Stimulated activated CD8-positive, alpha-beta memory T cell treated with anti-CD3 and anti-CD28 coated beads, Interleukin-15, amount 100 ng/mL, for 1 hour (primary cell): ENCODE measurements around the gene FAM149B1.

ENCODE experiments used
- DNase-seq: peaks from one replicate; pipeline ENCODE4 v3.0.0-alpha.2; 2020; ENCODE audit warnings: low read depth

Gene FAM149B1

DNA sequence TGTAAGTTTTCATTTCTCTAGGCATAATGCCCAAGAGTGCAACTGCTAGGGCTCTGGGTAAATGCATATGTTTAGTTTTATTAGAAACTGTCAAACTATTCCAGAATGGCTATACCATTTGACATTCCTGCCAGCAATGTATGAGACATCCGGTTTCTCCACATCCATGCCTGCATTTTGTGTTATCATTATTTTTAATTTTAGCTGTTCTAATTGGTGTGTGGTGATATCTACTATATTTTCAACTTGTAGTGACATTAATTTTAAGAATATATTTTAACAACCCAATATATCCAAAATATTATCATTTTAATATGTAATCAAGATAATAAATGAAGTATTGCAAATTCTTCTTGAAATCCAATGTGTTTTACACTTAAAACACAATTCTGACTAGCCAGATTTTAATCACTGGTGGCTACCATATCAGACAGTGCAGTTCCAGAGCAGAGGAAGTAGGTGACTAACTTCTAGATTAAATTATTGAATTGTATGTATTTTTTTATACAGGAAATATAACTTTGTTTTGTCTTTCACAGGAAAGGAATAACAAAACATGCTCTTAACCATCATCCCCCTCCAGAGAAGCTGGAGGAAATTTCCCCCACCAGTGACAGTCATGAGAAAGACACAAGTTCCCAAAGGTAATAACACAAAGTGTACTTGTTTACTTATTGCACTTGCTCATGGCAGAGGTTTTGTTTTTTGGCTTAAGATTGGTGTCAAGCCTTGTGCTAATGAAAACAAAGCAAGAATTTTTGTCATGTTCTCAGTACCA lies 6.4 kb downstream of the FAM149B1 start:
- no peak for DNase-seq

DNA sequence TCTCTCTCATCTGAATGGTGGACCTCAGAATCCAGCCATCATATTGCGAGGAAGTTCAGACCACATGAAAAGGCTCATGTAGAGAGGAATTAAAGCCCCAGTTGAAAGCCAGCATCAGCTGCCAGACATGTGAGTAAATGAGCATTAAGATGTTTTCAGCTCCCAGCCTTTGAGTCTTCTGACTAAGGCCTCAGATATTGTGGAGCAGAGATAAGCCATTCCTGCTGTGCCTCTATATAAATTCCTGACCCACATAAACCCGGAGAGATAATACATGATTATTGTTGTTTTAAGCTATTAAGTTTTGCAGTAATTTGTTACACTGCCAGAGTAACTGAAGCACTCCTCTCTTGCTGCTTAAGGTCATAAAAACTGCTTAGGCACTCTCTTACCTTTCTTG lies 14.6 kb downstream of the FAM149B1 start:
- DNase-seq: no peak

DNA sequence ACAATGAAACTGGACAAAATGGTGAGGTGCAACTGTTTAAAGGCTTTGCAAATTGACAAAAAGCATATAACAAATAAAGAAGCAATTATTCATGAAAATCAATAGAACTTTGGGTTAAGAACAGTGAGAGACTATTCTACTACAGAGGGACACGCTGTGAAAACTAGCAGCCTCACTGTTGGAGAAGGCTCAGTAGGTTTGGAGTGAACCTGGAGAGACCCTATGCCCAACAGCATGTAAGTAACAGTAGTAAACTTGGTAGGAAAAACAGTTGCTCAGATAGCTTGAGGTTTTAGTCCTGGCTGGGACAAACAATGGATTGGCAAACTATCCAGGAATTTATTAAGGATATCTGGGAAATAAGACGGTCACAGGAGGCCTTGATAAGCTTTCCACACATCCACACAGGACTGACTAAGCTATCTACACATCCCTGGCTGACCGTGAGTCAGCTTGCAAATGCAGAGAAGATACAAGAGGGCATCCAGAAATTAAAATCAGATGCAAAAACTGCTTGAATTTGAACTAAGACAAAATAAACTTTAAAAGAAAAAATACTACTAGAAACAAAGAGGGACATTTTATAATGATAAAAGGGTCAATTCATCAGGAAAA lies 15.9 kb downstream of the FAM149B1 start:
- no peak for DNase-seq

DNA sequence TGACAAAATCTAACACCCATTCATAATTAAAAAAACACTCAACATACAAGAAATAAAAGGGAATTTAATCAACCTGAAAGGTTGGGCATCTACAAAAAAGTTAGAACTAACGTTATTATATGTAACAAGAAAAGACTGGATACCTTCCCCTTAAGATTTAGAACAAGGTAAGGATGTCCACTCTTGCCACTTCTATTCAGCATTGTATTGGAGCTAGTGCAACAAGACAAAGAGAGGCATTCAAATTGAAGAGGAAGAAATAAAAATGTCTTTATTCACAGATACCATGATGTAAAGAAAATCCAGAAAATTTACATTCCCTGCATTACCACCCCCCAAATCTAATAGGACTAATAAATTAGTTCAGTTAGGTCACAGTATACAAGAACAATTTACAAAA lies 18.3 kb downstream of the FAM149B1 start:
- no peak for DNase-seq

DNA sequence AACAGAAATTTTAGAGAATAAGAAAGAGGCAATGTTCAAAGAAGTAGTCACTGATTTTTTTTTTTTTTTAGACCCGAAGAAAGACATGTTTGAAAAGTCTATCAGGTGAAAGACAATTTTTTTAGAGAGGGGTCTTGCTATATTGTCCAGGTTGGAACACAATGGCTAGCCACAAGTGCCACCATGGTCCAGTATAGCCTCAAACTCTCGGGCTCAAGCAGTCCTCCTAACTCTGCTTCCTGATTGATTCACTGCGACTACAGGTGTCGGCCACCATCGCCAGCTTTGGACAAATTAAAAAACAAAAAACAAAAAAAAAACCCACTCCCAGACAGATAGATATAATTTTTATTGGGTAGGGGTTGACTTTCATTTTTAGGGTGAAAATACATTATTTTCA lies 22.3 kb downstream of the FAM149B1 start:
- no peak for DNase-seq

DNA sequence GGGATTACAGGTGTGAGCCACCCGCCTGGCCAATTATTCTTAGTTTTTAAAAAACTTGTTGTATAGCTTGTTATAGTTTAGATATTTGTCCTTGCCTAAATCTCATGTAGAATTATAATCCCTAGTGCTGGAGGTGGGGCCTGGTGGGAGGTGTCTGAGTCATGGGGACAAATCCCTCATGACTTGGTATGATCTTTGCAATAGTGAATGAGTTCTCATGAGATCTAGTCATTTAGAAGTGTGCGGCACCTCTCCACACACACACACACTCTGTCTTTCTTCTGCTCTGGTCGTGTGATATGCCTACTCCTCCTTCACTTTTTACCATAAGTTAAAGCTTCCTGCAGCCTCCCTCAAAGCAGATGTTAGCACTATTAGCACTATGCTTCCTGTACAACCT lies 37.2 kb downstream of the FAM149B1 start:
- DNase-seq: no peak

DNA sequence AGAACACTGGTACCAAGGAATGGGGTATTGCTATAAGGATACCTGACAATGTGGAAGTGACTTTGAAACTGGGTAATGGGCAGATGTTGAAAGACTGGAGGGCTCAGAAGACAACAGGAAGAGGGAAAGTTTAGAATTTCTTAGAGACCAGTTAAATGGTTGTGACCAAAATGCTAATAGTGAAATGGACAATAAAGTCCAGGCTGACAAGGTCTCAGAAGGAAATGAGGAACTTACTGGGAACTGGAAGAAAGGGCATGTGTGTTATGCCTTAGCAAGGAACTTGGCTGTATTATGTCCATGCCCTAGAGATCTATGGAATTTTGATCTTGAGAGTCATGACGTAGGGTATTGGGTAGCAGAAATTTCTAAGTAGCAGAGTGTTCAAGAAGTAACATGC lies 38.0 kb downstream of the FAM149B1 start:
- DNase-seq: no peak

DNA sequence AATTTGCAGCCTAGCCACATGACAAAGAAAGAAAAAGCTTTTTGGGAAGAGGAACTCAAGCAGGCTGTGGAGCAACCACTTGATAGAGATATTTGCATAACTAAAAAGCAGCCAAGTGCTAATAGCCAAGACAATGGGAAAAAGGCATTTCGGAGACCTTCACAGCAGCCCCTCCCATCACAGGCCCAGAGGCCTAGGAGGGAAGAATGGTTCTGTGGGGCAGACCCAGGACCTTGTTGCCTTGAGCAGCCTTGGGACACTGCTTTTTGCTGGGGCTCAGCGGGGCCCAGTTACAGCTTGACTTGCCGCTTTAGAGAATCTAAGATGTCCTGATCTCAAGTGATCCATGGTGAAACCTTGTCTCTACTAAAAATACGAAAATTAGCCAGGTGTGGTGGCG lies 38.5 kb downstream of the FAM149B1 start:
- DNase-seq: no peak

DNA sequence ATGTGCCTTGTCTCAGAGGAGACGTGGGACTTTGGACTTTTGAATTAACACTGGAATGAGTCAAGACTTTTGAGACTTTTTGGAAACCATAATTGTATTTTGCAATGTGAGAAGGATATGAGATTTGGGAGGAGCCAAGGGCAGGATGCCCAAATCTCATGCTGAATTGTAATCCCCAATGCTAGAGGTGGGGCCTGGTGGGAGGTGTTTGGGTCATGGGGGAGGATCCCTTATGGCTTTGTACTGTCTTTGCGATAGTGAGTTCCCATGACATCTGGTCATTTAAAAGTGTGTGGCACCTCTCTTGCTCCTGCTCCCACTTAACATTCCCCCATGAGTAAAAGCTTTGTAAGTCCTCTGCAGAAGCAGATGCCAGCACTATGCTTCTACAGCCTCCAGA lies 40.0 kb downstream of the FAM149B1 start:
- DNase-seq: no peak

DNA sequence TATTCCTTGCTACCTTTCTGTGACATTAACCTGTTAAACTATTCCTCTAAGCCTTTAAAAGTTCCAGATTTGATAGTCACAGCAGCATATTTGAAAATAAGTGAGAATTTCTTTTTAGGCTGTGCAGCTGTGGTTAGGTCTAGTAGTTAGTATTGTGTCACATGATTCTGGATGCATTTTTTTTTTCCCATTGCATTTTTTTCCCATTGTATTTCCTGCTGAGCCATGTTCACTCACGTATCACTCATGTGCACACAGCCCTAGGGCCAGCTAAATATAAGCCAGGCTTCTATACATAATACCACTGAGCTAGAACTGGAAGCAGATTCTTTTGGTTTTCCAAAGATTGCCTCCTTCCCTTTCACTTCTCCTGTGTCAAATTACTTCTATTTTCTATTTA lies 41.8 kb downstream of the FAM149B1 start:
- no peak for DNase-seq

DNA sequence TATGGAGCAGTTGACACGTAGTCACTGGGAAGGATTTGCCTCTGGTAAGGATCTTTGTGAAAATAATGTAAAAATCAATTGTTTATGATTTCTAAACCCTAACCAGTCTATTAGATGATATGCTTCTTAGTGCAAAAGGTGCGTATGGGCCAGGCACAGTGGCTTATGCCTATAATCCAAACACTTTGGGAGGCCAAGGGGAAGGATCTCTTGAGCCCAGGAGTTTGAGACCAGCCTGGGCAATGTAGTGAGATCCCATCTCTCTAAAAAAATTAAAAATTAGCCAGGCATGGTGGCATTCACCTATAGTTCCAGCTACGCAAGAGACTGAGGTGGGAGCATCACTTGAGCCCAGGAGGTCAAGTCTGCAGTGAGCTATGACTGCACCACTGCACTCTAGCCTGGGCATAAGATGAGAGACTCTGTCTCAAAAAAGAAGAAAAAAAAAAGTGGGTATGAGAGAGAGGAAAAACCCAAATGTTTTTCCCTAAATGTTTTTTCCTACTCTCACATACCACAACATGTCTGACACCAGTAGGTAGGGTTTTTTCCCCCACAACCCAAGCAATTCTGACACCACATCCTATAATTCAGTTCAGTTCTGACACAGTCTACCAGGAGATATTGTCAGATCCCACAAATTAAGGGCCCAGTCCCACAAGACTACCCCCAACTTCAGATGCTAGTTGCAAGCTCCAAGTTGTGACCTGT lies 42.6 kb downstream of the FAM149B1 start:
- DNase-seq: no peak

DNA sequence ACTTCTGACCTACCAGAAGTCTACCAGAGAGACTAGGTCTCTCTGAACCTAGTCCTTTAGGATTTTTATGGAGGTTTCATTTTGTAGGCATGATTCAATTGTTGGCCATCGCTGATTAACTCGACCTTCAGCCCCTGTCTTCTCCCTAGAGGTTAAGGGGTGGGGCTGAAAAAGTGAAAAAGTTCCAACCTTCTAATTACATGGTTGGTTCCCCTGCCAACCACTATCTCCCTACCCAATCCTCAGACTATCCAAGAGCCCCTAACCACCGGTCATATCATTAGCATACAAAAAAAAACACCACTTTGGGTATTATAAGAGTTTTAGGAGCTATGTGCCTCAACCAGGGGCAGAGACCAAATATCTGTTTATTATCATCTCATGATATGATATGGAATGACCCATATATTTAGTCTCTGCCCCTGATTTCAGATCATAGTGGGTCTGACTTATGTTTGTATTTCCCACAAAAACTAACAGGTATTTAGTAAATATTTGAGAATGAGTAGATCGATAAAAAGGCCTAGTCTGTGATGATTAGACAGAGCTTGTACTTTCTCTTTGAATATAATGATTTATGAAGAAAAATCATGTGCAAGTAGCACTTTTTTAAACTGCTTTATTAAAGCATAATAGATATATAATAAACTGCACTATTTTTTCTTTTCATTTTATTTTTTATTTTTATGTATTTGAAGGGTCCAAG lies 43.3 kb downstream of the FAM149B1 start:
- no peak for DNase-seq

DNA sequence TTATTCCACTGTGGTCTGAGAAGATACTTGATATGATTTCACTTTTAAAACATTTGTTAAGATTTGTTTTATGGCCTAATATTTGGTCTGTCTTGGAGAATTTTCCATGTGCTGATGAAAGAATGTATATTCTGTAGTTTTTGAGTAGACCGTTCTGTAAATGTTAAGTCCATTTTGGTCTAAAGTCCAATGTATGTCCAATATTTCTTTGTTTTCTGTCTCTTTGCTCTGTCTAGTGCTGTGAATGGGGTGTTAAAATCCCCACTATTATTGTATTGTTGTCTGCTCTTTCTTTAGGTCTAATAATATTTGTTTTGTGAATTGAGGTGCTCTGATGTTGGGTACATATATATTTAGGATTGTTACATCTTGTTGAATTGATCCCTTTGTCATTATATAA lies 47.8 kb downstream of the FAM149B1 start:
- DNase-seq: no peak

DNA sequence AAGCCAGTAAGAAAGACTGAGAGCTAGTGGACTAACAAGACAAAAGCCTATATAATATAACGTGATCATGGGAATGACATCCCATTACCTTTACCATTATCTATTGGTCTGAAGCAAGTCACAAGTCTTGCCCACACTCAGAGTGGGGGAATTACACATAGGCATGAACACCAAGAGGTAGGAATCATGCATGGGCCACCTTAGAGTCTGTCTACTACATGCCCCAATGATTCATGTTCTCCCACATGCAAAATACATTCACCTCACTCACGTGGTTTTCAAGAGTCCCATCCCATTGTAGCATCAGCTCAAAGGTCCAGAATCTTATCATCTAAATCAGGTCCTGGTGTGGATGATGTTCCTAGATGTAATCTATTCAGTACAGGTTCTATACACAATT lies 49.7 kb downstream of the FAM149B1 start:
- DNase-seq: no peak

DNA sequence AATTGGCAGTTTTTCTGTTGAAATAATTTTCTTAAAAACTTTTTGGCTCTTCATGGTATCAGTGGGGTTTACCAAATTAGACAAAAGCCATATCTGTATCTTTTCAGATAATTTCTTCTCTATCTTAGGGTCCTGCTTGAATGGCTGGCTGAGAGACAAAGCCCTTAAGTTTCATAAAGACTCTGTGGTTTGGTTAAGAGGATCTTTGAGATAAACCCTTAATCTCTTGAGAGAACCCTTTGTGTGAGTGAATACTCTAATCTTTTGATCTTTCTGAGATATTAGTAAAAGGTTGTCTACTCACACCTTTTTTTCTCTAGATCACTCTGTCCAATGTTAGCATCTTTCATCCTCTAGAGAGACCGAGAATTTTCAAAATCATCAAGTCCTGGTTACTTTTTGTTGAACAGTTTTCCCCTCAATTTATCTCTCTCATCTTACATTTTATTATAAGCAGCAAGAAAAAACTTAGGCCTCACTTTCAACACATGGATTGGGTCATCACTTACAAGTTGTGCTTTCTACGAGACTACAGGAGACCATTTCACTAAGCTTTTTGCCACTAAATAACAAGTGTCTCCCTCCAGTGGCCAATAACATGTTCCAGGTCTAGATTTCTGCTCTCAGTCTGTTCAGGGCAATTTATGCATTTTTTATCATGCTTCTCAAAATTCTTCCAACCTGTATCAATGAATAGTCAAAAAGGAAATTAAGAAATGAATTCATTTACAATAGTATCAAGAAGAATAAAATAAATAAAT lies 50.7 kb downstream of the FAM149B1 start:
- no peak for DNase-seq

DNA sequence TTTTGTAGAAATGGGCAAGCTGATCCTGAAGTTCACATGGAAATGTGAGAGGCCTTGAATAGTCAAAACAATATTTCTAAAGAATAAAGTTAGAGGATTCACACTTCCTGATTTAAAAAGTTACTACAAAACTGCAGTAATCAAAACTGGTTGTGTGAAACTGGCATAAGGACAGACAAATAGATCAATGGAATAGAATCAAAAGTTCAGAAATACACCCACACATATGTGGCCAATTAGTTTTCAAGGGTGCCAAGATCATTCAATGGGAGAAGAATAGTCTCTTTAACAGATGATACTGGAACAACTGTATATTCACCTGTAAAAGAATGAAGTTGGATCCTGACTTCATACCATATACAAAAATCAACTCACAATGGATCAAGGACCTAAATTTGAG lies 51.5 kb downstream of the FAM149B1 start:
- no peak for DNase-seq

DNA sequence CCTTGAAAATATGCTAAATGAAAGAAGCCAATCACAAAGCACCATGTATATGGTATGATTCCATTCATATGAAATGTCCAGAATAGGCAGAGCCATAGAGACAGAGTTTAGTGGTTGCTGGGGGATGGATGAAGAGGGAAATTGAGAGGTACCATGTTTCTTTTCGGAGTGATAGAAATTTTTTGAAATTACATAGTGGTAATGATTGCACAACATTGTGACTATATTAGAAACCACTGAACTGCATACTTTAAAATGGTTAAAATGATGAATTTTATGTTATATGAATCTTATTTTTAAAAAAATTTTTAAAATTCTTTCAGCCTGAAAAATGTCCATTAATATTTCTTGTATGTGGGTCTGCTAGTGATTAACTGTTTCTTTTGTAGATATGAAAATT lies 53.1 kb downstream of the FAM149B1 start:
- DNase-seq: no peak

DNA sequence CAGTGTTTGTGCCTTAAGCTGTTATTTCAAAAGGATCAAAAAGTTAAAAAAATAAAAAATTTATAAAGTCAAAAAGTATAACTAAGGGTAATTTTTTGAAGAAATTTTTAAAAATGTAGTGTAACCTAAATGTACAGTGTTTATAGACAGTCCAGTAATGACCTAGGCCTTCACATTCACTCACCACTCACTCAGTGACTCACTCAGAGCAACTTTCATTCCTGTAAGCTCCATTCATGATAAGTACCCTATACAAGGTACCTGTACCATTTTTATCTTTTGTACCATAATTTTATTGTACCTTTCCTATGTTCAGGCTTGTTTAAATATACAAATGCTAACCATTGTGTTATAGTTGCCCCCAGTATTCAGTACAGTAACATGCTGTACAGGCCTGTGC lies 57.6 kb downstream of the FAM149B1 start:
- DNase-seq: no peak

DNA sequence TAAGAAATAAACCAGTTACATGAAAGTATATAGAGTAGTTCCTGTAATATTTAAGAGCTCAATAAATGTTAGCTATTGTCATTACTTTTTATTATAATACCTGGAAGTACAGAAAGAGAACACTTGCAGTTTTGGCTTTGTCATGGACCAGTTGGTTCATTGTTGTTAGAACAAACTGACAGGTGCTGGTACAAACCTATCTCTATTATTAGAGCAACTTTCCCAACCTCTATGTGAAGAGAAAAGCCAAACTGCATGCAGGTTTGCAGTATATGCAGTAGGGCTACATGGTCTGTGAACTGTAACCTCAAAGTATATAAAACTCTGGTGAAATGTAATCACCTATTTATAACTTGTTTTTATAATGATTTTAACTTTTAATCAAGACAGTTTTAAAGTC lies 58.7 kb downstream of the FAM149B1 start:
- no peak for DNase-seq

DNA sequence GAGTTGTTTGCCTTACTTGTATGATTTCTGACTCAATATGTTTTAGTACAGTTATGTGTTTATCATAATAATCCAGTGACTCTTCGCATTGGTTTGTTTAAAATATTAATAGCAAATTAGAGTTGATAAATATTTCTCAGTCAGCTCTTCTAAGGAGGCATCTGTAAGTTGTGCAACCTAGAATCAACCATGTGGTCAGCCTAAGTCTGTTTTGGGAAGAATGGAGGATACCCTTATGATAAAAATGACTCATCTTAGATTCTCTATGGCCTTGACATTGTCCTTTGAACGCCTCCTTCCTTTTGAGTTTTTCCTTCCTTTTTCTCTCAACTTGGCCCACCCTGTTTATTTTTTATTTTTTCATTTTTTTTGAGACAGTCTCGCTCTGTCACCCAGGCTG lies 60.3 kb downstream of the FAM149B1 start:
- no peak for DNase-seq

DNA sequence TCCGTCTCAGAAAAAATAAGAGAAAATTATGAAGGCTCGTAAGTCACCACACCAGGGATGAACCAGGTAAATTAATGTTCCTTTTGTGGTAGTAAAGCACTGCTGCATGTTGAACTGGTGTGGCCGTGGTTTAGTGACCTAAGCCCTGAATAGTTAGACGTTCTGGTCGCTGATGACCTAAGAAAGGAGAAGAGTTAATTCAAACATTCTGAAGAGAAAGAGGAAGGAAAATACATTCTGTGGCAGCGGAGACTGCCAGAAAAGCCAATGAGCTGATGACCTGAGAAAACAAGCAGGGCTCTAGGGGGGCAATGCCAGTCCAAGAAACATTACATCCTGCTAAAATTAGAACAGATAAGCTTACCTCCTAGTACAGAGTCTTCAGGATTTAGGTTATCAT lies 61.6 kb downstream of the FAM149B1 start:
- no peak for DNase-seq

DNA sequence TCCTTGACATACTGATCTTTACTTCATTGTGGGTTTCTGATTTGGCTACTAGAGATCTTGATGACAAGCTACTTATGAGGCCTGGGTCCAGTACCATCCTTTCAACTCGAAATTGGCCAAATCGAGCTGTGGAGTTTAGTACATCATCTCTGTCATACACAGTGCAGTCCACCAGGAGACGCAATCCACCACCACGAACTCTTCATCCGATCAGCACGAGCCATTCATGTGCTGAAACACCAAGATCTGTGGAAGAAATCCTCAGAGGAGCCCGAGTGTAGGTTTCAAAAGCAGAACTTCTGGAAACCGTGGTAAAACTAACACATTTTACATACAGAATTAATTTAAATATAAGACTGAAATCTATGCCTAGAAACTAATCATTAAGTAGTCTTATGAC lies 65.0 kb downstream of the FAM149B1 start:
- DNase-seq: no peak
